CD4-positive, alpha-beta memory T cell (primary cell): ENCODE measurements around the gene FAM13B. TPM values are rescaled to one million over a fixed set of nuclear protein-coding genes. Genes with fewer than 3 reads are reported as not detected.
A peak's percentile ranks its signal among the peaks of the same experiment; 100 is the strongest.

Source experiments
- CTCF ChIA-PET: fragments of 350-600 bp; sonication (Branson Sonifier 250); formaldehyde crosslinking; loops from one replicate; lab custom pipeline; 2021; ENCODE audit warnings: inconsistent platforms; ENCODE audit not compliant: partially characterized antibody; lab: Charles Lee
- POLR2A ChIA-PET: fragments of 350-600 bp; sonication (Branson Sonifier 250); formaldehyde crosslinking; loops from one replicate; lab custom pipeline; 2021; ENCODE audit not compliant: partially characterized antibody; lab: Charles Lee
- DNase-seq, 5 donors: peaks; one replicate each; pipeline versions ENCODE4 v3.0.0 to v3.0.0-alpha.2; 2020 to 2022; ENCODE audit warnings: mixed read lengths in 1 of 5
- H3K27ac ChIP-seq: one replicate; pipeline ENCODE4 v1.7.0; 2013; ENCODE audit warnings: low read depth, low read length
- H3K27me3 ChIP-seq: 2 replicates; pipeline ENCODE4 v1.7.0; 2013; ENCODE audit warnings: mild to moderate bottlenecking, low read length, moderate library complexity; ENCODE audit not compliant: insufficient read depth
- H3K36me3 ChIP-seq: 2 replicates; pipeline ENCODE4 v1.7.0; 2013; ENCODE audit warnings: mild to moderate bottlenecking, low read length, moderate library complexity; ENCODE audit not compliant: insufficient read depth
- H3K4me1 ChIP-seq: 2 replicates; pipeline ENCODE4 v1.7.0; 2013; ENCODE audit warnings: mild to moderate bottlenecking, low read length, moderate library complexity; ENCODE audit not compliant: insufficient read depth
- H3K4me3 ChIP-seq, 2 donors: one replicate each; pipeline ENCODE4 v1.7.0; 2013; ENCODE audit warnings: low read length in 2 of 2, mild to moderate bottlenecking in 1 of 2
- H3K9me3 ChIP-seq, 2 donors: one replicate each; pipeline ENCODE4 v1.7.0; 2013; ENCODE audit warnings: low read length in 2 of 2, control low read depth in 1 of 2; ENCODE audit not compliant: control insufficient read depth in 1 of 2
- H3K27ac Mint-ChIP-seq, 7 donors: one replicate each; pipeline ENCODE4 v1.8.0; 2020 to 2021; ENCODE audit warnings: mixed read lengths in 7 of 7, mild to moderate bottlenecking in 6 of 7, inconsistent platforms in 3 of 7, moderate library complexity in 3 of 7
- H3K27me3 Mint-ChIP-seq, 2 donors: one replicate each; pipeline ENCODE4 v1.8.0; 2020 to 2021; ENCODE audit warnings: mixed read lengths in 2 of 2
- H3K36me3 Mint-ChIP-seq, 2 donors: one replicate each; pipeline ENCODE4 v1.8.0; 2020 to 2021; ENCODE audit warnings: mixed read lengths in 2 of 2, inconsistent platforms in 1 of 2, mild to moderate bottlenecking in 1 of 2
- H3K4me1 Mint-ChIP-seq, 4 donors: one replicate each; pipeline ENCODE4 v1.8.0; 2020 to 2021; ENCODE audit warnings: mixed read lengths in 4 of 4, mild to moderate bottlenecking in 1 of 4
- H3K4me3 Mint-ChIP-seq, 8 donors: one replicate each; pipeline ENCODE4 v1.8.0; 2020 to 2021; ENCODE audit warnings: mixed read lengths in 8 of 8, mild to moderate bottlenecking in 7 of 8, moderate library complexity in 6 of 8, inconsistent platforms in 3 of 8
- H3K9me3 Mint-ChIP-seq, 8 donors: one replicate each; pipeline ENCODE4 v1.8.0; 2020 to 2021; ENCODE audit warnings: mixed read lengths in 8 of 8, mild to moderate bottlenecking in 5 of 8, inconsistent platforms in 3 of 8, moderate library complexity in 1 of 8
- intact Hi-C: fragments of 100-400 bp; cut with micrococcal nuclease; formaldehyde crosslinking; loops from one replicate; pipeline ENCODE4 v1.15.1; 2023
- polyA plus RNA-seq, 2 donors: library from polyadenylated mRNA; unstranded; fragments of 300-500 nt; fragmentation: Illumina TruSeq; gene quantifications; one replicate each; pipeline ENCODE4 v1.2.3, GENCODE V29; 2021
- total RNA-seq, 2 experiments: library from RNA; stranded (reverse); gene quantifications; one replicate each; pipeline ENCODE4 v1.2.3, GENCODE V29; 2021

Gene FAM13B
- total and polyA plus RNA-seq, 4 experiments from 2014 or later, result 14.4 to 66.6 (median 45.5) TPM

DNA sequence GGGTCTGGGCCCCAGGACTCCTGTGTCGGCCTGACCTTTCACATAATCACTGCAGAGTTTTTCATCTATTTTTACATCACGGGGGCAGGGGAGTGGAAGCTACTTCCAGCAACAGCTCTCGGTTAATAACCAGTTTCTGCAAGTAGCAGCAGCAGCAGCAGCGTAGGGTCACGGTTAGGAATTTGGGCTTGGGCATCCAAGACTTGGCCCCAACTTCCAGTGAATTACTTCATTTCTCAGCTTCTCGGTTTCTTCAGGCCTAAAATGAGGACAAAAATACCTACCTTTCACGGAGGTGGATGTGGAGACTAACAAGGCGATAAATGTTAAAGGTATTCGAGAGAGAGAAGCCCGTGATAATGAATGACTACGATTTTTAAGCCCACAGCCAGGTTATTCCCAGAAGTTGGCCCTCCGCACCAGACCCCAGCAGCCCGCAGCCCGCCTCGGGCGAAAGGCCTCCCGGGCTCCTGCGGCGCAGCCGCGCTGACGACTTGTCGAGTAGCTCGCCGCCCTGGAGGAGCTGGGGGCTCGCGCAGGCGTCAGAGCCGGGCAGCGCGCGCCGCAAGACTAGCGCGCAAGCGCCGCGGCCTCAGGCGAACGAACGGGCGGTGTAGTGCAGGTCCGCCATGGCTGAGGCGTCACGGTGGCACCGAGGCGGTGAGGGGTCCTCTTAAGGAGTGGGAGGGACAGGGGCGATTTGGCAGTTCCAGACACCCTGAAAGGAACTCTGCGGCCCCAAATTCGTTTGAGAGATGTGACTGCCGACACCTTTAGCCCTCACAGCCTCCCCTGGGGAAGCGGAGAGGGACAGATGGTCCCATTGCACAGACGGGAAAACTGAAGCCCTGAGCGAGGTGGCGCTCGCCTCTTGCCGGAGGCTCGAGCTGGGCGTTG lies 143.8 kb downstream of the FAM13B start, which contains the start of gene PKD2L2:
TSS of gene PKD2L2 (plus strand) at position 595 of the 897 bp plus-strand sequence. CDS start at position 630, 35 bp downstream.
- peak within 1 kb of the TSS; percentile 81 to 93 (median 88) for H3K4me3 Mint-ChIP-seq
- Histone ChIP-seq H3K36me3 (no peaks in the 10 kb centered on the region), H3K4me3 (peak within 1 kb of the TSS; percentile 48 to 67), H3K9me3 (no peaks in the 10 kb centered on the region), H3K4me1 (peaks cover 19% of the 10 kb centered on the region), H3K27me3 (no peaks in the 10 kb centered on the region), H3K27ac (peak within 1 kb of the TSS; percentile 71)
- H3K36me3 Mint-ChIP-seq, result peaks cover 0 to 3% of the 10 kb centered on the region in 2 donors
- ChIA-PET CTCF (interaction anchor here (0.9 to 2.6 kb wide), 5 partner anchors 110 to 180 kb away, joined by 3 to 9 read pairs (median 4); partner anchors contain the start of gene HNRNPA0), POLR2A (interaction anchor here (0.6 to 2.4 kb wide), 5 partner anchors 14 to 237 kb away, joined by 3 to 13 read pairs (median 3); partner anchors contain the start of gene HNRNPA0)
- peaks cover 0 to 2% (median 0%) of the 10 kb centered on the region in 8 donors for H3K9me3 Mint-ChIP-seq
- no peaks in the 10 kb centered on the region for H3K27me3 Mint-ChIP-seq
- H3K27ac Mint-ChIP-seq, result peak within 1 kb of the TSS; percentile 85 to 96 (median 92)
- DNase-seq, result peak; percentile 70 to 83 (median 81)
- intact Hi-C loops, result loop anchor here (5.0 kb wide), 1 partner anchor 137 kb away; the partner anchor contains the start of gene HNRNPA0
- peaks cover 13 to 20% (median 17%) of the 10 kb centered on the region in 4 donors for H3K4me1 Mint-ChIP-seq

DNA sequence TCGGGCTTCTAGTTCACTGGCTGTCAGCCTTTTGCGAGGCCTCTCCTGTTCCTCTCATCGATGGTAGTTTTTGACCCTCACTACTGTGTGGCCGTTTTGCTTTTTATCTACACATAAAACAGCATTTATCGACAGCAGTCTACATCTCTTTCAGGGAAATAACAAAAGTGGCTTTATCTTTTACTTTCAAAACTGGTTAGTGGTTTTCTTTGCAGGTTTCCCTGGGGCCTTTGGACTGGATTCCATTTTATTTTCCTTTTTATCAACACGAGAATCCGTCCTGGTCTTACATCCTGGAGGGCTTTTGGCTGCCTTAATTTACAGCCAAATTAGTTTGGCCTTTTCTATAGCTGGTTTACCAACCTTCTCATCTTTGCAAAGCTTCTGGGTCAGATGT lies 144.4 kb downstream of the FAM13B start:
- intact Hi-C loops, result loop anchor here (5.0 kb wide), 1 partner anchor 136 kb away; the partner anchor contains the start of gene HNRNPA0
- Mint-ChIP-seq H3K4me3 (peak overlapping the region; percentile 81 to 93 (median 88)), H3K9me3 (peaks cover 0 to 2% (median 0%) of the 10 kb centered on the region in 8 donors), H3K36me3 (peaks cover 0 to 3% of the 10 kb centered on the region in 2 donors), H3K4me1 (peaks cover 13 to 20% (median 17%) of the 10 kb centered on the region in 4 donors), H3K27me3 (no peaks in the 10 kb centered on the region), H3K27ac (peak overlapping the region; percentile 85 to 96 (median 92))
- Histone ChIP-seq H3K27me3 (no peaks in the 10 kb centered on the region), H3K4me3 (peak overlapping the region; percentile 48 to 67), H3K9me3 (no peaks in the 10 kb centered on the region), H3K4me1 (peaks cover 19% of the 10 kb centered on the region), H3K27ac (peak overlapping the region; percentile 71), H3K36me3 (no peaks in the 10 kb centered on the region)
- CTCF ChIA-PET, result interaction anchor here (0.9 to 2.6 kb wide), 6 partner anchors 14 to 181 kb away, joined by 3 to 9 read pairs (median 4); partner anchors contain the start of gene HNRNPA0
- POLR2A ChIA-PET, result interaction anchor here (1.5 to 2.4 kb wide), 2 partner anchors 13 to 134 kb away, joined by 5 to 13 read pairs; partner anchors contain the start of gene HNRNPA0
- DNase-seq, result peak in 2 of 5 donors; percentile 2

Other genes with a start within 250 kb of the FAM13B start
- not detected for gene MYOT, start 165.2 kb downstream of the FAM13B start, total RNA-seq
- gene MYOT, start 165.2 kb downstream of the FAM13B start, polyA plus RNA-seq, result under 1 TPM in 1 of 2 donors, not detected in 1; 0.23 TPM
- gene PKD2L2, start 143.6 kb downstream of the FAM13B start, total RNA-seq, result not detected
- gene PKD2L2, start 143.6 kb downstream of the FAM13B start, polyA plus RNA-seq, result under 1 TPM; 0.22 to 0.43 TPM
- not detected for gene WNT8A, start 51.0 kb upstream of the FAM13B start, total RNA-seq
- gene WNT8A, start 51.0 kb upstream of the FAM13B start, polyA plus RNA-seq, result under 1 TPM in 1 of 2 donors, not detected in 1; 0.22 TPM
- gene NME5, start 106.3 kb upstream of the FAM13B start, total RNA-seq, result not detected
- gene NME5, start 106.3 kb upstream of the FAM13B start, polyA plus RNA-seq, result not detected
- gene BRD8, start 145.6 kb upstream of the FAM13B start, total RNA-seq, result 10 to 100 TPM; 93.7 to 97.3 TPM
- gene BRD8, start 145.6 kb upstream of the FAM13B start, polyA plus RNA-seq, result 10 to 100 TPM; 18.4 to 28.4 TPM
- not detected for gene KIF20A, start 146.0 kb upstream of the FAM13B start, total RNA-seq
- not detected for gene KIF20A, start 146.0 kb upstream of the FAM13B start, polyA plus RNA-seq
- gene CDC23, start 180.2 kb upstream of the FAM13B start, total RNA-seq, result 10 to 100 TPM; 31.9 to 32.5 TPM
- 10 to 100 TPM; 25.5 to 26.3 TPM for gene CDC23, start 180.2 kb upstream of the FAM13B start, polyA plus RNA-seq
- not detected for gene GFRA3, start 241.5 kb upstream of the FAM13B start, total RNA-seq
- not detected for gene GFRA3, start 241.5 kb upstream of the FAM13B start, polyA plus RNA-seq